Activated naive CD8-positive, alpha-beta T cell (primary cell): Measurements from ENCODE around the gene ARRDC5.
A peak's percentile ranks its signal among the peaks of the same experiment; 100 is the strongest.
"Not testable (repeated sequence)": the region's sequence is repeated elsewhere in the genome, so short reads cannot be mapped to it uniquely, and the experiment has no call there.

ENCODE experiments used
- H3K27ac Mint-ChIP-seq: one replicate; pipeline ENCODE4 v1.8.0; 2021; ENCODE audit warnings: mixed read lengths
- H3K27me3 Mint-ChIP-seq: one replicate; pipeline ENCODE4 v1.8.0; 2021; ENCODE audit warnings: mixed read lengths
- H3K36me3 Mint-ChIP-seq: one replicate; pipeline ENCODE4 v1.8.0; 2021; ENCODE audit warnings: mixed read lengths
- H3K4me1 Mint-ChIP-seq: one replicate; pipeline ENCODE4 v1.8.0; 2021; ENCODE audit warnings: low read depth, mixed read lengths
- H3K4me3 Mint-ChIP-seq: one replicate; pipeline ENCODE4 v1.8.0; 2021; ENCODE audit warnings: mild to moderate bottlenecking, mixed read lengths
- H3K9me3 Mint-ChIP-seq: one replicate; pipeline ENCODE4 v1.8.0; 2021; ENCODE audit warnings: low read depth, mixed read lengths

The ARRDC5 gene

GRCh38 chr19:4867534-4868285 is 35.0 kb downstream of the ARRDC5 start, which contains the start of gene PLIN3:
TSS of gene PLIN3 (minus strand) at chr19:4867667. CDS start at chr19:4861394, 6,273 bp downstream.
- H3K27me3 Mint-ChIP-seq: no peaks in the 10 kb centered on the region
- H3K4me3 Mint-ChIP-seq: peak within 1 kb of the TSS; percentile 79
- H3K9me3 Mint-ChIP-seq: no peaks in the 10 kb centered on the region
- H3K36me3 Mint-ChIP-seq: no peaks in the 10 kb centered on the region
- H3K4me1 Mint-ChIP-seq: peaks cover 10% of the 10 kb centered on the region
- H3K27ac Mint-ChIP-seq: peak within 1 kb of the TSS; percentile 16

- Mint-ChIP-seq H3K27me3 (no peaks in the 10 kb centered on the region), H3K36me3 (no peaks in the 10 kb centered on the region), H3K27ac (no peak overlapping the region), H3K4me3 (peak overlapping the region; percentile 79), H3K4me1 (peaks cover 10% of the 10 kb centered on the region), H3K9me3 (no peaks in the 10 kb centered on the region)
These were observed 35.9 kb downstream of the ARRDC5 start for GRCh38 chr19:4866595-4867424.

DNA sequence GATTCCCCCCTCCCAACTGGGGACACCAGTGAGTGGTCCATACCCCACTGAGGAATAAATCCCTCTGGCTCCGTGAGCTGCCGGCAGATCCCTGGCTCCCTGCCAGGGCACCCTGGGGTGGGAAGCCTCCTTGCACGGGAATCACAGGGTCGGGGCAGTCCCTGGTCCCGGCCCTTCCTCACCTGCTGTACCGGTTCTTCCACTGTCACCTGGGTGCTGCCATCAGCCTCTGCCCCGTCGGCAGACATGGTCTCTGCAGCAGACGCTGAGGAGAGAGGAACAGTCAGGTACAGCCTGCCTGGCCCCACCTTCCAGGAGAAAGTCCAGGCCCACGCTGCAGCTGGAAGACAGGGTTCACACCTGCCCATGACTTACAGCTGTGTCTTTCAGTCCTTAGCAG is 41.5 kb downstream of the ARRDC5 start:
- H3K27ac Mint-ChIP-seq: no peak overlapping the region
- H3K27me3 Mint-ChIP-seq: no peaks in the 10 kb centered on the region
- H3K36me3 Mint-ChIP-seq: no peaks in the 10 kb centered on the region
- no peak overlapping the region for H3K4me3 Mint-ChIP-seq
- no peaks in the 10 kb centered on the region for H3K4me1 Mint-ChIP-seq
- H3K9me3 Mint-ChIP-seq: no peaks in the 10 kb centered on the region

- no peaks in the 10 kb centered on the region for H3K36me3 Mint-ChIP-seq
- no peaks in the 10 kb centered on the region for H3K9me3 Mint-ChIP-seq
- no peak overlapping the region for H3K27ac Mint-ChIP-seq
- no peak overlapping the region for H3K4me3 Mint-ChIP-seq
- H3K4me1 Mint-ChIP-seq: no peaks in the 10 kb centered on the region
- H3K27me3 Mint-ChIP-seq: no peaks in the 10 kb centered on the region
These were observed 43.0 kb downstream of the ARRDC5 start for GRCh38 chr19:4859697-4860096.

- not testable (repeated sequence) for H3K27ac Mint-ChIP-seq, H3K36me3 Mint-ChIP-seq, H3K4me1 Mint-ChIP-seq, H3K27me3 Mint-ChIP-seq, H3K4me3 Mint-ChIP-seq, H3K9me3 Mint-ChIP-seq
These were observed 46.2 kb downstream of the ARRDC5 start for GRCh38 chr19:4856468-4856867.

GRCh38 chr19:4853506-4853905 is 49.2 kb downstream of the ARRDC5 start:
- not testable (repeated sequence) for H3K27ac Mint-ChIP-seq, H3K4me3 Mint-ChIP-seq, H3K36me3 Mint-ChIP-seq, H3K4me1 Mint-ChIP-seq, H3K27me3 Mint-ChIP-seq, H3K9me3 Mint-ChIP-seq

DNA sequence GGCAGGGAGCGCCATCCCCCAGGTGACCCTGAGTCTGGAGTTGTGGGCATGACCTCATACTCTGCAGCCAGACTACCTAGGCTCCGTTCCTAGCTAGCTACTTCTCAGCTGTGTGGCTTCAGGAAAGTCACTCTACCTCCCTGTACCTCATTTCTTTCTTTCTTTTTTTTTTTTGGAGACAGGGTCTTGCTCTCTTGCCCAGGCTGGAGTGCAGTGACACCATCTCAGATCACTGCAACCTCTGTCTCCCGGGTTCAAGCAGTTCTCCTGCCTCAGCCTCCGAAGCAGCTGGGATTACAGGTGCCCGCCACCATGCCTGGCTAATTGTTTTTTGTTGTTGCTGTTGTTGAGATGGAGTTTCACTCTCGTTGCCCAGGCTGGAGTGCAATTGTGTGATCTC is 50.2 kb downstream of the ARRDC5 start:
- Mint-ChIP-seq H3K4me1 (no peaks in the 10 kb centered on the region), H3K4me3 (no peak overlapping the region), H3K9me3 (no peaks in the 10 kb centered on the region), H3K27ac (no peak overlapping the region), H3K36me3 (peaks cover 2% of the 10 kb centered on the region), H3K27me3 (no peaks in the 10 kb centered on the region)

- Mint-ChIP-seq H3K27ac (no peak overlapping the region), H3K4me1 (no peaks in the 10 kb centered on the region), H3K27me3 (no peaks in the 10 kb centered on the region), H3K4me3 (no peak overlapping the region), H3K9me3 (no peaks in the 10 kb centered on the region), H3K36me3 (peaks cover 2% of the 10 kb centered on the region)
These were observed 51.0 kb downstream of the ARRDC5 start for GRCh38 chr19:4851551-4852290.

GRCh38 chr19:4849019-4849418 is 53.7 kb downstream of the ARRDC5 start:
- Mint-ChIP-seq H3K36me3 (peaks cover 2% of the 10 kb centered on the region), H3K4me1 (no peaks in the 10 kb centered on the region), H3K9me3 (no peaks in the 10 kb centered on the region), H3K4me3 (no peak overlapping the region), H3K27ac (no peak overlapping the region), H3K27me3 (no peaks in the 10 kb centered on the region)

DNA sequence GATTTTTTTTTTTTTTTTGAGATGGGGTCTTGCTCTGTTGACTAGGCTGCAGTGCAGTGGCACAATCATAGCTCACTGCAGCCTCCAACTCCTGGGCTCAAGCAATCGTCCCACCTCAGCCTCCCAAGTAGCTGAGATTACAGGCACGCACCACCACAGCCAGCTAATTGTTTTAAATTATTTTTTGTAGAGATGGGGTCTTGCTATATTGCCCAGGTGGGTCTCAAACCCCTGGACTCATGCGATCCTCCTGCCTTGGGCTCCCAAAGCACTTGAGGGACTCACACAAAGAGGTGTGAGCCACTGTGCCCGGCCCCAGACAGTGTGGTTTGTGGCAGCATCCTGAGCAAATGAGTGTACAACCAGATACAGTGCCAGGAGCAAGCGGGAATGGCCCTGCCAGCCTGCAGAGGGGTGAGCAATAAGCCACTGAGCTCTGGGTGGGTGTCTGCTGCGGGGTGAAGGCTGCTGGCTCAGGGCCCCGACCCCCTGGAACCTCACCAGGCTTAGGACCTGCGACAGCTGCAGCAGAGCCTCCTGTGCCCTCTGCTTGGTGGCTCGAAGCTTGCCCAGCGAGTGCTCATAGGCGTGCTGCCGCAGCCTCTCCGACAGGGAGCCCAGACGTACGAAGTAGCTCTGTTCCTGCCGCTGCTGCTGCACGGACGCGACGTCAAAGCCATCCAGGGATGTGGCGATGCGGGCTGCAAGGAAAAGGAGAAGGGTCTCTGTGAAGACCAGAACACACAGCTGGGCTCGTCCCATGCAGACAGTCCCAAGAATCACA is 55.3 kb downstream of the ARRDC5 start:
- no peak overlapping the region for H3K4me3 Mint-ChIP-seq
- H3K27me3 Mint-ChIP-seq: no peaks in the 10 kb centered on the region
- no peaks in the 10 kb centered on the region for H3K9me3 Mint-ChIP-seq
- no peak overlapping the region for H3K27ac Mint-ChIP-seq
- no peaks in the 10 kb centered on the region for H3K4me1 Mint-ChIP-seq
- peaks cover 2% of the 10 kb centered on the region for H3K36me3 Mint-ChIP-seq

DNA sequence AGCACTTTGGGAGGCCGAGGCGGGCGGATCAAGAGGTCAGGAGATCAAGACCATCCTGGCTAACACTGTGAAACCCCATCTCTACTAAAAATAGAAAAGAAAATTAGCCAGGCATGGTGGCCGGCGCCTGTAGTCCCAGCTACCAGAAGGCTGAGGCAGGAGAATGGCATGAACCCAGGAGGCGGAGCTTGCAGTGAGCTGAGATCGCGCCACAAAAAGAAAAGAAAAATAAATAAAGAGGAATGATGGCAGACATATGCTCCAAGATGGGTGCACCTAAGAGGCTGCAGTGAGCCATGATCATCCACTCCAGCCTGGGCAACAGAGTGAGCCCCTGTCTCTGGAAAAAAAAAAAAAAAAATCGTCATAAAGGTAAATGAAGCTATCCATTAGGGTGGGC is 56.7 kb downstream of the ARRDC5 start:
- H3K36me3 Mint-ChIP-seq, H3K4me1 Mint-ChIP-seq, H3K27me3 Mint-ChIP-seq, H3K9me3 Mint-ChIP-seq, H3K27ac Mint-ChIP-seq, H3K4me3 Mint-ChIP-seq: not testable (repeated sequence)

DNA sequence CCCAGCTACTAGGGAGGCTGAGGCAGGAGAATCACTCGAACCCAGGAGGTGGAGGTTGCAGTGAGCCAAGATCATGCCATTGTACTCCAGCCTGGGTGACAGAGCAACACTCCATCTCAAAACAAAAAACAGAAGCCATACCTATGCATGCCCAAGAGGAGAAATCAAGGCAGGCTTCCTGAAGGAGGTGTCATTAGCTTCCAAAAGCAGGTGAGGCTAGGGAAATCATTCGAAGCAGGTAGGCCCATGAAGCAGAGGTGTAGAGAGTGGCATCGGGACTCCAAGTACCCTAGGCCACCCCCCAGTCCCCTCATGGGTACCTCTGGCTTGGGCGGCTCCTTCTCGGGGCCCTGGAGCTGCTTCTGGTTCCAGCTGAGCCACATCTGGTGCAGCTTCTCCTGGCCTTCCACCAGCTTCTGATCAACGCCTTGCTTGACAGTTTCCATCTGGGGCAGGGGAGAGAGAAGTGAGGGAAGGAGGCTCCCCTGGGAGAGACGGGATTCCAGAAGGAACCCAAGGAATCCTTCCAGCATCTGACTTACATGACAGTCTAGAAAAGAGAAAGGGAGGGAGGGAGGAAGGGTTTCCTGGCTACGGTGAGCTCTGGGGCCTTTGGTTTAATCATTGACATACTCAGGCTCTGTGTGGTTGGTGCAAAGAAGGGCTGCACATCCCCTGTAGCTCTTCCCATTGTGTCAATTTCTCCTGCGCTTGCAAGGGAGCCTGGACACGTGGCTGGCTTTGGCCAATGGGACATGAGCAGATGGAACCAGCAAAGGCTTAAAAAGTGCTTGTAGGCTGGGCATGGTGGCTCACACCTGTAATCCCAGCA is 58.1 kb downstream of the ARRDC5 start:
- H3K36me3 Mint-ChIP-seq: peaks cover 4% of the 10 kb centered on the region

DNA sequence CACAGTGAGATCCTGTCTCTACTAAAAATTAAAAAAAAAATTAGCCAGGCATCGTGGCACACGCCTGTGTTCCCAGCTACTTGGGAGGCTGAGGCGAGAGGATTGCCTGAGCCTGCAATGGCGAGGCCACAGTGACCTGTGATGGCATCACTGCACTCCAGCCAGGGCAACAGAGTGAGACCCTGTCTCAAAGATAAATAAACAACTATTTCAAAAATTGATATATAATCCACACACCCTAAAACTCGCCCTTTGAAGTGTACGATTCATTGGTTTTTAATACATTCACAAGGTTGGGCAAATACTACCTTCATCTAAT is 59.1 kb downstream of the ARRDC5 start:
- H3K4me1 Mint-ChIP-seq: no peaks in the 10 kb centered on the region
- H3K27ac Mint-ChIP-seq: no peak overlapping the region
- peaks cover 4% of the 10 kb centered on the region for H3K36me3 Mint-ChIP-seq
- no peaks in the 10 kb centered on the region for H3K27me3 Mint-ChIP-seq
- H3K4me3 Mint-ChIP-seq: no peak overlapping the region
- H3K9me3 Mint-ChIP-seq: no peaks in the 10 kb centered on the region

More for the DNA sequence above, 58.1 kb downstream of the ARRDC5 start:
- Mint-ChIP-seq H3K27me3 (no peaks in the 10 kb centered on the region), H3K4me3 (no peak overlapping the region), H3K9me3 (no peaks in the 10 kb centered on the region), H3K4me1 (no peaks in the 10 kb centered on the region), H3K27ac (no peak overlapping the region)
